ENCODE measurements around the gene ANXA10.
"Not testable (repeated sequence)": the region's sequence is repeated elsewhere in the genome, so short reads cannot be mapped to it uniquely, and the experiment has no call there.

ANXA10 gene

DNA sequence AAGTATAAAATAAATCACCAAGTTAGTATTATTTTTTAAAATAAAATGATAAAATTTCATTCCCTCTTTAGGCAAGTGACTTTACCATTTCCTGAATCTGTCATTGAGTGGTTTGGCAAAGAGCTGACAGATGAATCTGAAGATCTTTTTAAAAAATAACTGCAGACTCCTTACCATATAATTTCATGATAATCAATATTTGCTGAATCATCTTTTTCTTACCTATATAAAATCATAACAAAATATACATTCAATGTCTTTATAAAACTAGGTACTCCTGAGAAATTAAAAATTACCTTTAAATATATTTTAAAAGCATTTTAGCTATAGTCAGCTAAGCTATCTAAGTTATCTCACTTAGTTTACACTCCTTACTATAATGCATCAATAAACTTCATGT lies 17.2 kb downstream of the ANXA10 start:
- no peak for DNase-seq (ENCODE audit: extremely low read depth, low read depth)
- H3K4me3 ChIP-seq (replicated peaks; ENCODE audit: low read depth, low read length) = no peak overlapping the region
- TF ChIP-seq, protein P1, sequence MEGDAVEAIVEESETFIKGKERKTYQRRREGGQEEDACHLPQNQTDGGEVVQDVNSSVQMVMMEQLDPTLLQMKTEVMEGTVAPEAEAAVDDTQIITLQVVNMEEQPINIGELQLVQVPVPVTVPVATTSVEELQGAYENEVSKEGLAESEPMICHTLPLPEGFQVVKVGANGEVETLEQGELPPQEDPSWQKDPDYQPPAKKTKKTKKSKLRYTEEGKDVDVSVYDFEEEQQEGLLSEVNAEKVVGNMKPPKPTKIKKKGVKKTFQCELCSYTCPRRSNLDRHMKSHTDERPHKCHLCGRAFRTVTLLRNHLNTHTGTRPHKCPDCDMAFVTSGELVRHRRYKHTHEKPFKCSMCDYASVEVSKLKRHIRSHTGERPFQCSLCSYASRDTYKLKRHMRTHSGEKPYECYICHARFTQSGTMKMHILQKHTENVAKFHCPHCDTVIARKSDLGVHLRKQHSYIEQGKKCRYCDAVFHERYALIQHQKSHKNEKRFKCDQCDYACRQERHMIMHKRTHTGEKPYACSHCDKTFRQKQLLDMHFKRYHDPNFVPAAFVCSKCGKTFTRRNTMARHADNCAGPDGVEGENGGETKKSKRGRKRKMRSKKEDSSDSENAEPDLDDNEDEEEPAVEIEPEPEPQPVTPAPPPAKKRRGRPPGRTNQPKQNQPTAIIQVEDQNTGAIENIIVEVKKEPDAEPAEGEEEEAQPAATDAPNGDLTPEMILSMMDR (IDR thresholded peaks at IDR 0.05; ENCODE audit: low read depth, low read length, missing control alignments) = no peak

DNA sequence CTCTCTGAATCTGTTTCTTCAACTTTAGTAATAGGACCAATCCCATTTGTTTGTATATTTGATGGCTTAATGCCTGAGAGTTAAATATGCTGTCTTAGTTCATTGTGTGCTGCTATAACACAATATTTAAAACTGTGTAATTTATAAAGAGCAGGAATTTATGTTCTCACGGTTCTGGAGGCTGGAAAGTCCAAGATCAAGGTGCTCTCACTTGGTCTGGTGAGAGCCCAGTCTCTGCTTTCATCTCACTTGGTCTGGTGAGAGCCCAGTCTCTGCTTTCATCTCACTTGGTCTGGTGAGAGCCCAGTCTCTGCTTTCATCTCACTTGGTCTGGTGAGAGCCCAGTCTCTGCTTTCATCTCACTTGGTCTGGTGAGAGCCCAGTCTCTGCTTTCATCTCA lies 20.7 kb downstream of the ANXA10 start:
- DNase-seq (ENCODE audit: extremely low read depth, low read depth) = not testable (repeated sequence)

DNA sequence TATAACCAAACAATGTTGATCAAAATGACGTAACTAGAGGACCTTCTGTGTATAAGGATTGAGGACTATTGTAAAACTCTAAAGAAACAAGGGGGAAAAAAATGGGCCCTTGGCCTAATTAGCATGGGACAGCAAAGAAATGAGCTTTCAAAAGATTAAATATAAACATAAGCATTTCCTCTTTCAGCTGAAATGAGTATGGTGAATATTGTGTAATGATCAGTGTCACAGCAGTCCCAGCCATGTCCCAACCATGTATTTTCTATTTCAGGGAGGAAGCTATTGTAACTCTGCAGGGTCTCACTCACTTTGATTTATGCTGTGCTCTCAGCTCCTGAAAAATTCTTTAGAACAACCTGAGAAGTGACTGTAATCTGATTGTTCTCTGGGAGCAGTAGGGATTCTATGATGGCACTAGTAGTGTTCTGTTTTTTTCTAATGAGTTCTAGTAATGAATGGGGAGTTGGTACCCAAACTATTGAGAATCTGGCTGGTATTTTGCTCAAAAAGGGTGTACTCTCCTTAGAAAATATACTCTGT lies 25.8 kb downstream of the ANXA10 start:
- no peak for DNase-seq (ENCODE audit: extremely low read depth, low read depth)
- TF ChIP-seq, protein P1 (IDR thresholded peaks at IDR 0.05; ENCODE audit: low read depth, low read length, missing control alignments) = no peak
- no peak overlapping the region for H3K4me3 ChIP-seq (replicated peaks; ENCODE audit: low read depth, low read length)

More for the DNA sequence above, 20.7 kb downstream of the ANXA10 start:
- H3K4me3 ChIP-seq (replicated peaks; ENCODE audit: low read depth, low read length) = not testable (repeated sequence)

DNA sequence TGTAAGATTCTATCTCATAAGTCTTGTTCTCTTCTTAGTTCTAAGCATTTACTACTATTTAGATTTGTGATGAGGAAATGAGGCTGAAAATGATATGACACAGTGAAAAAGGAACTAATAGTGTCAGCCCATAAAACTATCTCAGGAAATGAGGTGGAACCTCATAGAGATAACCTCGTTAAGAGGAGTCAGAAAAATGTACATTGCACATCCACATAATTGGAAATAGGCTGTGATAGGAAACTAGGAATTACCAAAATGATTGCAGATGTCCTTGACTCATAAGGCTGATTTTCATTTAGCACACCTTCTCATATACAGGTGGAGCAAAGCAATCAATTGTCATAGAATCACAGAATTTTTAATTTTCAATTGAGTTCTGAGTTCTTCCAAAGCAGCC lies 26.8 kb downstream of the ANXA10 start:
- no peak overlapping the region for H3K4me3 ChIP-seq (replicated peaks; ENCODE audit: low read depth, low read length)
- TF ChIP-seq, protein P1 (IDR thresholded peaks at IDR 0.05; ENCODE audit: low read depth, low read length, missing control alignments) = no peak
- no peak for DNase-seq (ENCODE audit: extremely low read depth, low read depth)

DNA sequence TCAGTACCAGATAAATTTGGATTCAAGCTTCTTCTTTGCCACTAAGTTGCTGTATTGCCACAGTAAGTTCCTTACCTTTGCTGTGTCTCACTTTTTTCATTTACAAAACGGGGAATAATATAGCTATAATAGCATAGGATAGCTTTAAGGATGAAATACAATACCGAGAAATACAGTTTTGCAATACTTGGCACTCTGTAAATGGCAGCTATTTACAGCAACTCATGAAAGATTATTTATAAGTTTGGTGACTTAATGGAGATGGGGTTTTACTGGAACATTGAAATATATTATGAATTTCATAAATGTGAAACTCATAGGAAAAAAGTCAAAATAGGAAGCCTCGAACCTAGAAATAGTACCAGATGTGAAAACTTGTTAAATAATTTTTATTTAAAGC lies 27.6 kb downstream of the ANXA10 start:
- TF ChIP-seq, protein P1 (IDR thresholded peaks at IDR 0.05; ENCODE audit: low read depth, low read length, missing control alignments) = no peak
- no peak for DNase-seq (ENCODE audit: extremely low read depth, low read depth)
- H3K4me3 ChIP-seq (replicated peaks; ENCODE audit: low read depth, low read length) = no peak overlapping the region

DNA sequence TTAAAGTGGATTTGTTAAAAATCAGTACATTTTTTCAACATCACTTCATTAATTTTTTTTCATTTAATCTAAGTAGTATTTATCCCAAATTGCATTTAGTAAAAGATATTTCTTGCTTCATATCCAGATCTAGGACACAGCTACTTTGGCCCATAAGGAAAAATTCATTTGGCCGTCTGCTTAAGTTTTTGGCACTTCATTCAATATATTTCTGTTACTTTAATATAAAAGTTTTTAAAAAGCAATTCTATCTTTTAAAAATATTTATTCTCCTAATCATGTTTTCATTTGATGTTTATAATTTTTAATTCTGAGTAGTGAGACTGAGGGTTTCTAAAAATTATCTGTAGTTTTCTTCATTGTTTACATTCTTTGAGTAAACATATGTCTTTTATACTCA lies 28.5 kb downstream of the ANXA10 start:
- no peak overlapping the region for H3K4me3 ChIP-seq (replicated peaks; ENCODE audit: low read depth, low read length)
- TF ChIP-seq, protein P1 (IDR thresholded peaks at IDR 0.05; ENCODE audit: low read depth, low read length, missing control alignments) = no peak
- DNase-seq (ENCODE audit: extremely low read depth, low read depth) = no peak

DNA sequence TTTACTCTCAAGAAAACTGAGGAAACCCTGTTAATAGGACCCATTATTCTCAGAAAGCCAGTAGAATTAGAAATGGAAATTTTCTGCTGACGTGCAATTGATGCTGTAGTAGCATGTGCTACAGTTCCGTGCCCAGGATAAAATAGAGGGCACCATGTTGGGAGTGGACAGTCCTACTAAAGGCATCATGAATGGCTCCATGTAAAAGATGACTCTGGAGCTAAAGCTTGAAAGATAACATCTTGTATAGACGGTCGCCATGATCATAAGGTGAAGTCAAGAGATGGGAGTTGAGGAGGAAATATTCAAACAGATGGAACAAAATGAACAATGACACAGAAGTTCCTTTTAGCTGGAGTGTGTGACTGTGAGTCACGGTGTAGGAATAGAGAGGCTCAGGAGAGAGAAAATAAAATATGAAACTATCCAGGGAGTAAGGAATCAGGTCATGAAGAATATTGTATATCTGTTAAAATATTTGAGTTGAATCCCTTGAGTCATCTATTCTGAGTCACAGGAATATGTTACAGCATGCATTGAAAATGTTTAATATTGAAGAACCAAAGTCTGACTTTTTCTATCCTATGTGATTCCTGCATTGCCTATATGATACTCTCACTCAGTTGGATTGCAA lies 31.8 kb downstream of the ANXA10 start:
- TF ChIP-seq, protein P1 (IDR thresholded peaks at IDR 0.05; ENCODE audit: low read depth, low read length, missing control alignments) = no peak
- H3K4me3 ChIP-seq (replicated peaks; ENCODE audit: low read depth, low read length) = no peak overlapping the region
- no peak for DNase-seq (ENCODE audit: extremely low read depth, low read depth)

Measured in HFF-Myc (cell line).